ENCODE results near the gene RXRB.
A peak's percentile ranks its signal among the peaks of the same experiment; 100 is the strongest.

The RXRB gene

GRCh38 chr6:33211136-33211535 is 10.7 kb upstream of the RXRB start:
- Histone ChIP-seq H3K4me1 (ENCODE audit: control insufficient read depth, insufficient read depth, low read length) (peaks cover 25% of the 10 kb centered on the region), H3K9me3 (ENCODE audit: control insufficient read depth, low read length) (no peaks in the 10 kb centered on the region), H3K4me3 (ENCODE audit: low read length) (no peak overlapping the region), H3K36me3 (ENCODE audit: control insufficient read depth, insufficient read depth, low read length, severe bottlenecking) (peaks cover 17% of the 10 kb centered on the region), H3K9ac (ENCODE audit: low read length) (no peak overlapping the region), H3K27me3 (replicated peaks; ENCODE audit: control insufficient read depth, insufficient read depth, low read length) (no peaks in the 10 kb centered on the region)
- no peak for DNase-seq (ENCODE audit: low read depth)

- H3K9ac ChIP-seq (ENCODE audit: low read length) = no peak overlapping the region
- H3K4me3 ChIP-seq (ENCODE audit: low read length) = no peak overlapping the region
- peaks cover 17% of the 10 kb centered on the region for H3K36me3 ChIP-seq (ENCODE audit: control insufficient read depth, insufficient read depth, low read length, severe bottlenecking)
- no peak for DNase-seq (ENCODE audit: low read depth)
- no peaks in the 10 kb centered on the region for H3K9me3 ChIP-seq (ENCODE audit: control insufficient read depth, low read length)
- no peaks in the 10 kb centered on the region for H3K27me3 ChIP-seq (replicated peaks; ENCODE audit: control insufficient read depth, insufficient read depth, low read length)
- H3K4me1 ChIP-seq (ENCODE audit: control insufficient read depth, insufficient read depth, low read length) = peaks cover 35% of the 10 kb centered on the region
Measured at GRCh38 chr6:33209856-33210255, 9.4 kb upstream of the RXRB start.

- H3K4me3 ChIP-seq (ENCODE audit: low read length) = peak within 1 kb of the TSS; percentile 95
- no peaks in the 10 kb centered on the region for H3K27me3 ChIP-seq (replicated peaks; ENCODE audit: control insufficient read depth, insufficient read depth, low read length)
- peak within 1 kb of the TSS; percentile 99 for H3K9ac ChIP-seq (ENCODE audit: low read length)
- peak; percentile 96 for DNase-seq (ENCODE audit: low read depth)
- H3K9me3 ChIP-seq (ENCODE audit: control insufficient read depth, low read length) = no peaks in the 10 kb centered on the region
- H3K4me1 ChIP-seq (ENCODE audit: control insufficient read depth, insufficient read depth, low read length) = peaks cover 43% of the 10 kb centered on the region
- peaks cover 25% of the 10 kb centered on the region for H3K36me3 ChIP-seq (ENCODE audit: control insufficient read depth, insufficient read depth, low read length, severe bottlenecking)
Measured at GRCh38 chr6:33208091-33208967, 7.9 kb upstream of the RXRB start, which contains the start of gene RING1. Gene RING1, plus strand, starts transcription at chr6:33208500. Its CDS starts 323 bp downstream, at chr6:33208823.

GRCh38 chr6:33207552-33208090 is 7.2 kb upstream of the RXRB start:
- Histone ChIP-seq H3K4me1 (ENCODE audit: control insufficient read depth, insufficient read depth, low read length) (peaks cover 45% of the 10 kb centered on the region), H3K36me3 (ENCODE audit: control insufficient read depth, insufficient read depth, low read length, severe bottlenecking) (peaks cover 32% of the 10 kb centered on the region), H3K4me3 (ENCODE audit: low read length) (peak overlapping the region; percentile 95), H3K9ac (ENCODE audit: low read length) (peak overlapping the region; percentile 99), H3K9me3 (ENCODE audit: control insufficient read depth, low read length) (no peaks in the 10 kb centered on the region), H3K27me3 (replicated peaks; ENCODE audit: control insufficient read depth, insufficient read depth, low read length) (no peaks in the 10 kb centered on the region)
- peak; percentile 87 for DNase-seq (ENCODE audit: low read depth)

- peak overlapping the region; percentile 95 for H3K4me3 ChIP-seq (ENCODE audit: low read length)
- peaks cover 38% of the 10 kb centered on the region for H3K36me3 ChIP-seq (ENCODE audit: control insufficient read depth, insufficient read depth, low read length, severe bottlenecking)
- H3K27me3 ChIP-seq (replicated peaks; ENCODE audit: control insufficient read depth, insufficient read depth, low read length) = no peaks in the 10 kb centered on the region
- no peaks in the 10 kb centered on the region for H3K9me3 ChIP-seq (ENCODE audit: control insufficient read depth, low read length)
- DNase-seq (ENCODE audit: low read depth) = peak; percentile 47
- peak overlapping the region; percentile 99 for H3K9ac ChIP-seq (ENCODE audit: low read length)
- H3K4me1 ChIP-seq (ENCODE audit: control insufficient read depth, insufficient read depth, low read length) = peaks cover 48% of the 10 kb centered on the region
Measured at GRCh38 chr6:33206864-33207551, 6.5 kb upstream of the RXRB start.

- no peak for DNase-seq (ENCODE audit: low read depth)
- peaks cover 53% of the 10 kb centered on the region for H3K4me1 ChIP-seq (ENCODE audit: control insufficient read depth, insufficient read depth, low read length)
- peaks cover 42% of the 10 kb centered on the region for H3K36me3 ChIP-seq (ENCODE audit: control insufficient read depth, insufficient read depth, low read length, severe bottlenecking)
- no peaks in the 10 kb centered on the region for H3K27me3 ChIP-seq (replicated peaks; ENCODE audit: control insufficient read depth, insufficient read depth, low read length)
- no peaks in the 10 kb centered on the region for H3K9me3 ChIP-seq (ENCODE audit: control insufficient read depth, low read length)
- no peak overlapping the region for H3K4me3 ChIP-seq (ENCODE audit: low read length)
- no peak overlapping the region for H3K9ac ChIP-seq (ENCODE audit: low read length)
Measured at GRCh38 chr6:33206027-33206863, 5.8 kb upstream of the RXRB start.

- Histone ChIP-seq H3K4me3 (ENCODE audit: low read length) (peak overlapping the region; percentile 84), H3K36me3 (ENCODE audit: control insufficient read depth, insufficient read depth, low read length, severe bottlenecking) (peaks cover 37% of the 10 kb centered on the region), H3K9ac (ENCODE audit: low read length) (peak overlapping the region; percentile 84), H3K9me3 (ENCODE audit: control insufficient read depth, low read length) (no peaks in the 10 kb centered on the region), H3K4me1 (ENCODE audit: control insufficient read depth, insufficient read depth, low read length) (peaks cover 53% of the 10 kb centered on the region), H3K27me3 (replicated peaks; ENCODE audit: control insufficient read depth, insufficient read depth, low read length) (no peaks in the 10 kb centered on the region)
- no peak for DNase-seq (ENCODE audit: low read depth)
Measured at GRCh38 chr6:33205191-33206026, 4.9 kb upstream of the RXRB start.

GRCh38 chr6:33204415-33205190 is 4.1 kb upstream of the RXRB start, which contains the start of gene HSD17B8:
Gene HSD17B8, plus strand, starts transcription at chr6:33204655. Its CDS starts 14 bp downstream, at chr6:33204669.
- peak; percentile 97 for DNase-seq (ENCODE audit: low read depth)
- Histone ChIP-seq H3K9me3 (ENCODE audit: control insufficient read depth, low read length) (no peaks in the 10 kb centered on the region), H3K27me3 (replicated peaks; ENCODE audit: control insufficient read depth, insufficient read depth, low read length) (no peaks in the 10 kb centered on the region), H3K4me1 (ENCODE audit: control insufficient read depth, insufficient read depth, low read length) (peaks cover 54% of the 10 kb centered on the region), H3K4me3 (ENCODE audit: low read length) (peak within 1 kb of the TSS; percentile 84), H3K9ac (ENCODE audit: low read length) (peak within 1 kb of the TSS; percentile 84), H3K36me3 (ENCODE audit: control insufficient read depth, insufficient read depth, low read length, severe bottlenecking) (peaks cover 29% of the 10 kb centered on the region)

GRCh38 chr6:33204165-33204414 is 3.6 kb upstream of the RXRB start:
- Histone ChIP-seq H3K4me1 (ENCODE audit: control insufficient read depth, insufficient read depth, low read length) (peaks cover 59% of the 10 kb centered on the region), H3K9me3 (ENCODE audit: control insufficient read depth, low read length) (no peaks in the 10 kb centered on the region), H3K9ac (ENCODE audit: low read length) (peak overlapping the region; percentile 10), H3K27me3 (replicated peaks; ENCODE audit: control insufficient read depth, insufficient read depth, low read length) (no peaks in the 10 kb centered on the region), H3K4me3 (ENCODE audit: low read length) (peak overlapping the region; percentile 84), H3K36me3 (ENCODE audit: control insufficient read depth, insufficient read depth, low read length, severe bottlenecking) (peaks cover 26% of the 10 kb centered on the region)
- DNase-seq (ENCODE audit: low read depth) = no peak
